Measurements from ENCODE around the gene PCDH10. TPM values are rescaled to one million over a fixed set of nuclear protein-coding genes. Genes with fewer than 3 reads are reported as not detected.

Gene PCDH10
- total RNA-seq, 1 experiment from 2014 or later, result not detected

GRCh38 chr4:133149364-133149695 is 236 bp downstream of the PCDH10 start:
- DNase-seq (ENCODE audit: low read depth), result no peak

GRCh38 chr4:133149932-133150471 is 908 bp downstream of the PCDH10 start:
- DNase-seq (ENCODE audit: low read depth), result no peak

- no peak for DNase-seq (ENCODE audit: low read depth)
Measured at GRCh38 chr4:133150486-133151340, 1.6 kb downstream of the PCDH10 start.

DNA sequence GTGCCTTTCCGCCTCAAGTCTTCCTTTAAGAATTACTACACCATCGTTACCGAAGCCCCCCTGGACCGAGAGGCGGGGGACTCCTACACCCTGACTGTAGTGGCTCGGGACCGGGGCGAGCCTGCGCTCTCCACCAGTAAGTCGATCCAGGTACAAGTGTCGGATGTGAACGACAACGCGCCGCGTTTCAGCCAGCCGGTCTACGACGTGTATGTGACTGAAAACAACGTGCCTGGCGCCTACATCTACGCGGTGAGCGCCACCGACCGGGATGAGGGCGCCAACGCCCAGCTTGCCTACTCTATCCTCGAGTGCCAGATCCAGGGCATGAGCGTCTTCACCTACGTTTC is 2.2 kb downstream of the PCDH10 start:
- no peak for DNase-seq (ENCODE audit: low read depth)

- DNase-seq (ENCODE audit: low read depth), result no peak
Measured at GRCh38 chr4:133151691-133152329, 2.7 kb downstream of the PCDH10 start.

GRCh38 chr4:133152330-133152821 is 3.3 kb downstream of the PCDH10 start:
- no peak for DNase-seq (ENCODE audit: low read depth)

DNA sequence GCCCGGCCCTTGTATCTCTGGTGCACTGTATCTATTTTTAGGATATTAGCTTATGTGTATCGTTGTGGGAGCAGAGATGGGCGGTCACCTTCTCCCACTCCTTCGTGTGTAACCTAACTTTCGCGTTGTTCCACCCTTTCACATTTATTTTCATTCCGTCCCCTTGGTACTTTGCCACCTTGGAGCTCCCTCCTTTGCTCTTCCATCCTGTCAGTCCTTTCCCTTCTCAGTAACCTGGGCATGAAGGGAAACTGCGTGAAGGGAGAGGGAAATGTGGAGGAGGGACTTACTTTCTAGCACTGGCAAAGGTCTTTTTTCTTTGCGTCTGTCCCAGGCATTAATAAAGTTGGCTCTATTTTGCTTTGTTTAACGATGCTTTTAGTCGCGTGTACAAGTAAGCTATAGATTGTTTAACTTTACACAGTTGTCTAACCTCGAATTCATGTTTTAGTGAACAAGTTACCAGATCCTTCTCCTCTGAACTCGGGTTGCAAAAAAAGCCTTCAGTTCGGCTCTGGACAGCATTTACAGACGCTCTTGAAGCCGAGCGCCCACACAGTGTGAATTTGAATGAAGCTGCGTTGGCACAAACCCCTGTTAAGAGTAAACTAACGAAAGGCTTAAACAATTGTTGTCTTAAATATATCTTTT is 3.9 kb downstream of the PCDH10 start:
- DNase-seq (ENCODE audit: low read depth), result no peak

GRCh38 chr4:133154725-133155124 is 5.6 kb downstream of the PCDH10 start:
- peak; percentile 15 for DNase-seq (ENCODE audit: low read depth)

GRCh38 chr4:133156096-133156495 is 7.0 kb downstream of the PCDH10 start:
- no peak for DNase-seq (ENCODE audit: low read depth)

GRCh38 chr4:133156556-133156955 is 7.5 kb downstream of the PCDH10 start:
- no peak for DNase-seq (ENCODE audit: low read depth)

GRCh38 chr4:133157460-133158160 is 8.5 kb downstream of the PCDH10 start:
- no peak for DNase-seq (ENCODE audit: low read depth)

DNA sequence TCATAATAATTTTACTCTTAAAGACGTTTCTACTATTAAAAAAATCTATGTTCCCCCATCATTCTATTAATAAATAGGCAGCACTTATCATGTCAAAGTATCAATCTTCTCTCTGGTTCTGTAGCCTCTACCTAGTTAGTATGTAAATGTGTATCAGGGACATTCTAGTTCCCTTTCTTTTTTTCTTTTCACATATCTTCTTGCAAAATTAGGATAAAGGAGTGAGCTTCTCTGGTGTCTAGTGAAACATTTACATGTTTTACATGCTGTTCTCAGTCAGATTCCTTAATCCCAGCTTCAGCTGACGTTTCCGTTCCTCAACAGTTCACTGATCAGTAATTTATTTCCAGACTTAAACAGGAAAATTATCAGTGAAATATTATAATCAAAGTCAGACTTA is 11.8 kb downstream of the PCDH10 start:
- no peak for DNase-seq (ENCODE audit: low read depth)

DNA sequence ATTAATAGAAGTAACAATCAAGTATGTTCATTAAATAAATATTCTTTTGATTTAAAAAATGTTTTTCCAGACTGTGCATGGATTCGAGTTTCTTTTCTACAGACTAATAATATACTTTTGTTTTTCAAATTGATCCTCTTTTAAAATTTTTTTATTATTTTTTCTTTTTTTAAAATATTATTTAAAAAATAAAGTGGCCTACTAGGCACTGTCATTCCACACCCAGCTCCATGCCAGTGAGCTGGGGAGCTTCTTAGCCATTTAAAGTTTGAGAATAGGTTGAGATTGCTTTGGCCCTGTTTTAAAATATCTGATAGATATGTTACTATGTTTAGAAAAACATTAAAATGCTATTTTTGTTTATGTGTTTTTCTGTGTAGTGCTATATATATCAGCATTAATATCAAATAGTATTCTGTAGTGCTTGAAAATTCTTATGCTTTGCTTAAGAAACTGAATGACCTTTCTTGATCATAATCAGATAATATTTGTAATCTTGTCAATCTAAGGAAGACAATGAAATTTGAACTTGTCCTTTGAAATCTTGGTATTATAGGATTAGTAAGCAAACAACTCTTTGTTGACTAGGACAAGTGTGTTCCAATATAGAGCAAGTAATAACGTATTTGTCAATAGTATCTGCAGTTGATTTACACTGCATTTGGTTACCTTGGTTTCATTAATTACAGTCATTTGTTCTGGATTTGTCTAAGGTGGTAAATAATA is 12.6 kb downstream of the PCDH10 start:
- no peak for DNase-seq (ENCODE audit: low read depth)

GRCh38 chr4:133162941-133163340 is 13.8 kb downstream of the PCDH10 start:
- no peak for DNase-seq (ENCODE audit: low read depth)

DNA sequence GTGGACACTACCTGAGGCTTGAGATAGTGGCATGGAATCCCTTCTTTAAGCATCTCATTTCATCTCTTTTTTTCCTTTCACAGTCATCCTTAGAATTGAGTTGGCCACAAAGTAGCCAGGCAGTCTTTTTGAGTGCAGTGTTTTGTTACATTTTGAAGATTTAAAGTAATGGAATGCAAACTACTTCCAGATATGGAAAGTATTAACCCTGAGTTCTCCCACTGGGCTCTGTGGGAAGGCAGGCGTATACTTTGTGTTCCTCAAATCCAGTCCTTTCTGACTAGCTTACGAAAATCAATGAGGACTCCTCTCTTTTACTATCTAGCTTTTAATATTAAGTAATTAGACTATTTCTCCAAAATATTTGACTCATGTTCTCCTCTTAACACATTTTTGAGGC is 29.9 kb downstream of the PCDH10 start:
- no peak for DNase-seq (ENCODE audit: low read depth)

GRCh38 chr4:133186210-133186609 is 37.1 kb downstream of the PCDH10 start:
- DNase-seq (ENCODE audit: low read depth), result no peak

DNA sequence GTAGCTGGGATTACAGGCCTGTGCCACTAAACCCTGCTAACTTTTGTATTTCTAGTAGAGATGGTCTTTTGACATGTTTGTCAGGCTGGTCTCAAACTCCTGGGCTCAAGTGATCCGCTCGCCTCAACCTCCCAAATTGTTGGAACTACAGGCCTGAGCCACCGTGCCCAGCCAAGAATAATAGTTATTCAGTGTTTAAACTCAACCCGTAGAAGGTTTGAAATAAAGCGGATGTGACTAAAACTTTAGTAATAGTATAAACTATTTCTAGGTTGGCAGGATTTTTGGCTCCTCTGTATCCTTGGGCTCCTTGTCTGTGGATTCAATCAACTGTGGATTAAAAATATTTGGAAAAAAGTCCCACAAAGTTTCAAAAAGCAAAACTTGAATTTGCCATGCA is 37.8 kb downstream of the PCDH10 start:
- DNase-seq (ENCODE audit: low read depth), result peak; percentile 6

DNA sequence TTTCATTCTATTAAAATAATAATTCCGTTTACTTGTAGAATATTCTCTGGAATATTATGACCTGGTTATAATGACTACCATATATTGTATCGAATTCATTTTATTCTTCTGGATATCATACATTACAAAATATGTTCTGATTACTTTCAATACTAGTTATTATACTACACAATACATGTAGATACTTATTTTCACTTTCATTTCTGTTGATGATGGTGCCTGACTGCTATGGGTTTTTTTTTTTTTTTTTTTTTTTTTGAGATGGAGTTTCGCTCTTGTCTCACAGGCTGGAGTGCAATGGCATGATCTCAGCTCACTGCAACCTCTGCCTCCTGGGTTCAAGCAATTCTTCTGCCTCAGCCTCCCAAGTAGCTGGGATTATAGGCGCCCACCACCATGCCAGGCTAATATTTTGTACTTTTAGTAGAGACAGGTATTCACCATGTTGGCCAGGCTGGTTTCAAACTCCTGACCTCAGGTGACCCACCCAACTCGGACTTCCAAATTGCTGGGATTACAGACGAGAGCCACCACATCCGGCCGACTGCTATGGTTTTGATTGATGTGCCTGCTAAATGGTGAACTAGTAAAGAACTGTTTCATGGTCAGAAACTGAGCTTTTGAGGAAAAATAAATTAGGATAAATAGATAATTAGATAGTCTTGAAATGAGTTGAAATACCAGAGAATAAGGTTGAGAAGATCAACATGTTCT is 39.5 kb downstream of the PCDH10 start:
- no peak for DNase-seq (ENCODE audit: low read depth)

DNA sequence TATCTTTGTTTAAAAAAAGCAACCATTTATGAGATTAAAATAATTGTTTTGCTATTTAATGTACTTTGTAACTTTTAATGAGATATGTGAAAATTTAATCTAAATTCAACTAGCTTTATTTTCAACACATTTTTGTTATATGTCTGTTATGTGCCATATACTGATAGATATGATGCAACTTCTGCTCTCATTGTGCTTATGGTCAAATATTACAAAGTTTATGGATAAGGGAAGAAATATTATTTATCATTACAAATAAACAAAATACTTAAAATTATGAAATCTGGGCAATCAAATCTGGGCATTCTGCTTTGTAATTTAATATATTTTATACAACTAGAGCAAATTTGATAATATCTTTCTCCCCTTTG is 40.0 kb downstream of the PCDH10 start:
- no peak for DNase-seq (ENCODE audit: low read depth)

DNA sequence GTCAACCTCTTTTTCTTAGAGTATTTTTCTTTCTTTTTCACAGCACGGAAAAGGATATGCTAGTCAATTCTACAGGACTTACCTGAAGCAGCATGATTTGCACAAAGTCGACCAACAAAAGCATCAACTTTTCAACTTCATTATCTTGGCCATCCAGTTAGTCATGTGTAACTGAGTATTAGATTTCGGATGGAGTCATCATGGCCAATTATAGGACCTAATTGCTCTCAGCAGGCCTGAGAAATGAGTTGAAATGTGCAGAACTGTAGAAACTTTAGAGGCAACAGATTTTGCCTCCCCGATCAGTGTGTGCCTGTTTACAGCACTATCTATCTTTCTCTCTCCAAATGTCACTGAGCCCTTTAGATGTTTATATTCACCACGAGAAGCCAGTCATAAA is 41.0 kb downstream of the PCDH10 start:
- no peak for DNase-seq (ENCODE audit: low read depth)

Measured in HT1080 (cell line).